HL-60 (cell line): ENCODE measurements around the gene FZD2.

ENCODE experiments used
- GABPA ChIP-seq: IDR thresholded peaks from 2 replicates; pipeline ENCODE4 v1.6.1; 2012; ENCODE audit warnings: low read depth
- POLR2AphosphoS5 ChIP-seq: IDR thresholded peaks from 2 replicates; pipeline ENCODE4 v1.6.1; 2012; ENCODE audit warnings: low read depth
- REST ChIP-seq: IDR thresholded peaks from 2 replicates; pipeline ENCODE4 v1.6.1; 2012; ENCODE audit warnings: low read depth; ENCODE audit not compliant: insufficient replicate concordance
- SPI1 ChIP-seq: IDR thresholded peaks from 2 replicates; pipeline ENCODE4 v1.6.1; 2012; ENCODE audit warnings: low read depth, mild to moderate bottlenecking, borderline replicate concordance
- TF ChIP-seq, protein P1 (sequence below): IDR thresholded peaks from one replicate; pipeline ENCODE4 v1.5.1; 2011; ENCODE audit warnings: low read length, control low read depth, inconsistent platforms; ENCODE audit not compliant: insufficient read depth

DNA sequence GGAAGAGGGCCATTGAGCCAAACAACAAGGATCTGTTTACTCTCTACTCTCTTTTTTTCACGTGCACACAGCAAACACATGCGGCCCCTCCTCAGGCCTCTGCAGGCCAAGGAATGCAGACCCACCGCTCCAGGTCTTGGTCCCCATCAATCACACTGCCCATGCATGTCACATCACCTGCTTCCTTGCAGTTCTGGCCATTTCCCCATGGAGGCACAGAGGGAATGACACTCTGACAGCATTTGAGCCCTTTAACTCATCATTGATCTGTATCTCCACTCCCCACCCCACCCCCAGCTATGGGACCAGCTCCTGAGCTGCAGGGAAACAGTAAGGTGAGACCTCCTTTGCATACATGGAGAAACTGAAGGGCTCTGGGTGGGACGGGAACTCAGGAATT lies 53.0 kb downstream of the FZD2 start:
- TF ChIP-seq, protein P1, sequence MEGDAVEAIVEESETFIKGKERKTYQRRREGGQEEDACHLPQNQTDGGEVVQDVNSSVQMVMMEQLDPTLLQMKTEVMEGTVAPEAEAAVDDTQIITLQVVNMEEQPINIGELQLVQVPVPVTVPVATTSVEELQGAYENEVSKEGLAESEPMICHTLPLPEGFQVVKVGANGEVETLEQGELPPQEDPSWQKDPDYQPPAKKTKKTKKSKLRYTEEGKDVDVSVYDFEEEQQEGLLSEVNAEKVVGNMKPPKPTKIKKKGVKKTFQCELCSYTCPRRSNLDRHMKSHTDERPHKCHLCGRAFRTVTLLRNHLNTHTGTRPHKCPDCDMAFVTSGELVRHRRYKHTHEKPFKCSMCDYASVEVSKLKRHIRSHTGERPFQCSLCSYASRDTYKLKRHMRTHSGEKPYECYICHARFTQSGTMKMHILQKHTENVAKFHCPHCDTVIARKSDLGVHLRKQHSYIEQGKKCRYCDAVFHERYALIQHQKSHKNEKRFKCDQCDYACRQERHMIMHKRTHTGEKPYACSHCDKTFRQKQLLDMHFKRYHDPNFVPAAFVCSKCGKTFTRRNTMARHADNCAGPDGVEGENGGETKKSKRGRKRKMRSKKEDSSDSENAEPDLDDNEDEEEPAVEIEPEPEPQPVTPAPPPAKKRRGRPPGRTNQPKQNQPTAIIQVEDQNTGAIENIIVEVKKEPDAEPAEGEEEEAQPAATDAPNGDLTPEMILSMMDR: no peak
- no peak for TF ChIP-seq POLR2AphosphoS5
- TF ChIP-seq GABPA: no peak
- TF ChIP-seq REST: no peak
- TF ChIP-seq SPI1: no peak
